NCI-H510A (cell line): ENCODE results near the gene ARID4B.
"Not testable (repeated sequence)": the region's sequence is repeated elsewhere in the genome, so short reads cannot be mapped to it uniquely, and the experiment has no call there.

Experiments
- DNase-seq: peaks from one replicate; lab custom pipeline; 2025; lab: John Stamatoyannopoulos, UW

The ARID4B gene

GRCh38 chr1:235227414-235227813 lies 100.6 kb downstream of the ARID4B start:
- no peak for DNase-seq

GRCh38 chr1:235226933-235227332 lies 101.0 kb downstream of the ARID4B start:
- no peak for DNase-seq

DNA sequence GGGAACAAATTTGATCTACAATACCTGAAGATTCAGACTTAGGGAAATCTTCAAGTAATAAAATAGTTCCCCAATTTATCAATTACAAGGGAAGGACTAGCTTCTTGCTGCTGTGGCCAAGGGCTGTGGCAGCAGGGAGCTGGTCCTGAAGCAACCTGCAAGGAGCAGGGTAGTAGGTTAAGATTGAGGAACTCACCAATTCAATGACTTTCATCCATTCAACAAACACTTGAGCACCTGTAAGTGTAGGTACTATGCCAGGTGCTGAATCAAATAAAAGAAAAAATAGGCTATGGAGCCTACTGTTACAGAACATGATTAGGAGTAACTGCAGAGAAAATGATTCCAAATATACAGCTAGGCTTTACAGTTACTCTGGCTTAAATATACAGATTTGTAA lies 102.7 kb downstream of the ARID4B start:
- DNase-seq = no peak

DNA sequence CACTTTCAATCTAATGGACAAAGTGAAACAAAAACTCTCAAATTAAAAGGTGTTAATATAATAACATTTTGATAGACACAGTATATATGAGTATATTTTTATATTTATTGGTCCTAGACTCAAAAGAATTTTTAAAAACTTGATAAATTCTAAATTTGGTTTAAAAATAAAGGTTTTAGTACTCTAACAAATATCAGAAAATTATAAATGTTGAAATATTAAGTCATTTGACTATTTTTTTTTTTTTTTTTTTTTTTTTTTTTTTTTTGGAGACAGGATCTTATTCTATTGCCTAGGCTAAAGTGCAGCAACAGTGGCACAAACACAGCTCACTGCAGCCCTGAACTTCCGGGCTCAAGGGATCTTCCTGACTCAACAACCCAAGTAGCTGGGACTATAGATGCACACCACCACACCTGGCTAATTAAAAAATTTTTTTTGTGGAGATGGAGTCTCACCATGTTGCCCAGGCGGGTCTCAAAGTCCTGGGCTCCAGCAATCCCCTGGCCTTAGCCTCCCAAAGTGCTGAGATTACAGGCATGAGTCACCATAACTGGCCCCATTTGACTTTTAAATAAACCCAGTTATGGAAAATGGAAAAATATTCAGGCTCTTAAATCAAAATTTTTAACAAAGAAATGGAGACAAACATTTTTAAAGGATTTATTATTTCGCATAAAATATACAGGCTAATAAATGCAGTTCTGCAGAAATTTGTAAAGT lies 106.2 kb downstream of the ARID4B start:
- DNase-seq = no peak

- no peak for DNase-seq
Observed at GRCh38 chr1:235215453-235215852, 112.5 kb downstream of the ARID4B start.

- DNase-seq = not testable (repeated sequence)
Observed at GRCh38 chr1:235214962-235215361, 113.0 kb downstream of the ARID4B start.

DNA sequence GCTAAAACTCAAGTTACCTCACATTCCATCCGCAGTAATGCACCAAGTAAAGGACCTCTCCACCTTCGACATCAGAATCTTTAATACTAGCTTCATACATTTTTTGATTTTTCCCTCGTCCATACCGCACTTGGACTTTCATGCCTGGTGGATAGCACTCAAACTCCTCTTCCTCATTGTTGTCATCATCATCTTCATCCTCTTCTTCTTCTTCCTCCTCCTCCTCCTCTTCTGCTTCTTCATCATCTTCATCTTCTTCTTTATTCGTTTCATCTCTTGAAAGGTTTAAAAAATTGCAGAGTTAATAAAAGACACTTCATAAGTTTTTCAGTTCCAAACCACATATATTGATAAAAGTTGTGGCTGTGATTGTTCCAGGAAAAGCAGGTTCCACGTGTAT lies 114.2 kb downstream of the ARID4B start:
- no peak for DNase-seq

DNA sequence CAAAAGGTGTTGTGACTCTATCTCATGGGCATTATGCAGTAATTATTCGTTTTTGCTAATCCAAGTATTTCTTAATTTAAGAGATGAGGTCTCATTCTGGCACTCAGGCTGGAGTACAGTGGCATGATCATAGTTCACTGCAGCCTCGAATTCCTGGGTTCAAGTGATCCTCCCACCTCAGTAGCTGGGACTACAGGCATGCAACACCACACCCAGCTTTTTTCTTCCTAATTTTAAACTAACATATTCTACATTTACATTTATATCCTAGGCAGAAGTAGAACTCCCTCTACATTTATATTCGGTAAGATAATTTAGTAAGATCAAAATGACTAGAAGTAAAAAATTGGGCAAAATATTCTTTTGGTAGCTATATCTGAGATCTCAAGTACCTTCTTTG lies 116.5 kb downstream of the ARID4B start:
- DNase-seq = no peak

GRCh38 chr1:235207209-235207565 lies 120.8 kb downstream of the ARID4B start:
- DNase-seq = no peak

GRCh38 chr1:235206533-235207208 lies 121.3 kb downstream of the ARID4B start:
- DNase-seq = no peak

GRCh38 chr1:235205687-235206086 lies 122.3 kb downstream of the ARID4B start:
- DNase-seq = no peak

GRCh38 chr1:235203428-235203827 lies 124.6 kb downstream of the ARID4B start:
- no peak for DNase-seq

- not testable (repeated sequence) for DNase-seq
Observed at GRCh38 chr1:235202447-235202846, 125.5 kb downstream of the ARID4B start.

- no peak for DNase-seq
Observed at GRCh38 chr1:235199441-235199840, 128.5 kb downstream of the ARID4B start.

DNA sequence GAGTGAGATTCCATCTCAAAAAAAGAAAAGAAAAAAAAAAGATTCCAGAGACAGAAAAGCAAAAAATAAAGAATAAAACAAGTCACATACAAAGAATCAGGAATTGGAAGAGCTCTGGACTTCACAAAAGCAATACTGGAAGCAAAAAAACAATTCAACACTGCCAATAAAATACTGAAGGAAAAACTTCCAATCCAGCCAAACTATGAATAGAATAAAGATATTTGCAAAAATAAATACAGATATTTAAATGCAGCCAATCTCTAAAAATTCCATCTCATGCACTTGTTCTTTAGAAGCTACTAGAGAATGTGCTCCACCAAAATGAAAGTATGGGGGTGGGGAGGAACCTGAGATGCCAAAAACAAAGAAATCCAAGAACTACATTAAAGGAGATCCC lies 137.5 kb downstream of the ARID4B start:
- DNase-seq = no peak

DNA sequence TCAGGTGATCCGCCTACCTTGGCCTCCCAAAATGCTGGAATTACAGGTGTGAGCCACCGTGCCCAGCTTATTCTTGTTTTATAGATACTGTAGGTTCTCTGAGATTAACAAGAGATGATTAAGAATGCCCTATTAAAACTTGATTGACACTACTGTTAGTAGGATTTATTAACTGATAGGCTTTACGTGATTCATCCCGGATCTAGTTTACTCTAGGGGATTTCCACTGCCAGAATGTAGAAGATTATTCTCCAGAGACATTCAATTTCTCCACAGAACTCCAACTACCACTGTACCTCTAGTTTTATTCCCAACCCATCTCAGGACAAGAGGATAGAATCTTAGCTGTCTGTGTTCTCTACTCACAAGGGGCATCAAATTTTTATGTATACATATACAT lies 140.7 kb downstream of the ARID4B start:
- no peak for DNase-seq

DNA sequence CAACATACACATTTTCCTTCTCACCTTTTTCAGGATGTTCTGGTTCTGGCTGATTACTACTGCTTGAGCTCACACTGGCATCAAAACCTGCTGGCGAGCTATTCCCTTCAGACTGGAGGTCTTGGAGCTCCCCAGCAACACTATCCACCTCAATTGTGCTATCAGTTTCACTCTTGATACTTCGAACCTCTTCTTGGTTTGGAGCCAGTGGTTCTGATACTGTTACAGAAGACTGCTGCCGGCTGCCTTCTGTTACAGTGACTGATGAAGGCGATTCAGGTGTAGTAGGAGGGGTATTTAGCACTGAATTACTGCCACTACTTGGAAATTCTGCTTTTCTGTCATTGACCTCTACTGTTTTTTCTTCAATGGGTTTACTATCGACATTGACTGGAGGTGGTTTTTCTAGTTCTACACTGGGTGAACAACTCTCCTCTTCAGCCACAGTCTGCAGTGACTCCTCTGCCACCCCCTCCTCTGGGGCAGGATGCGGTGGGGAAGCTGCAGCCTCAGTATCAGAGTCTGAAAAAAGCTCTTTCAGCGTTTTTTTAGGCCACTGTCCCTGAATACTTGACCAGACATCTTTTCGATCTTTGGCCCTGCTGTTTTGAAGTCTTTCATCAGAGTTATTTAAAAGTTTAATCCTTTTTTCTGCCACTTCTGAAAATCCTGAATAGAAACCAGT lies 146.3 kb downstream of the ARID4B start:
- no peak for DNase-seq

GRCh38 chr1:235180916-235181460 lies 147.0 kb downstream of the ARID4B start:
- DNase-seq = no peak

- DNase-seq = no peak
Observed at GRCh38 chr1:235176486-235176885, 151.5 kb downstream of the ARID4B start.

DNA sequence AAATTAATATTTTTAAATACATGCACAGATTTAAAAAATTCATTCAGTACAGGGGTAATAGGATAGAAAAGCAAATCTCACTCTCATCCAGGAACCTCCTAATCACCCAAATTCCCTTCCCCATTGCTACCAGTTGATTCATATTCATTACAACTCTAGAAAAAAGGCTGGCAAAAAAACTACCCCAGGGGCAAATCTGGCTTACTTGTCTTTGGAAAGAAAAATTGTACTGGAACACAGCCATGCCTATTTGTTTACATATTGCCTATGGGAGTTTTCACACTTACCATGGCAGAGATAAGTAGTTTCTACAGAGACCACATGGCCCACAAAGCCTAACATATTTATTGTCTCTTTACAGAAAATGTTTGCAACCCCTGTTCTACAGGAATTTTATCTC lies 158.0 kb downstream of the ARID4B start:
- DNase-seq = no peak

- no peak for DNase-seq
Observed at GRCh38 chr1:235168375-235168774, 159.6 kb downstream of the ARID4B start.

DNA sequence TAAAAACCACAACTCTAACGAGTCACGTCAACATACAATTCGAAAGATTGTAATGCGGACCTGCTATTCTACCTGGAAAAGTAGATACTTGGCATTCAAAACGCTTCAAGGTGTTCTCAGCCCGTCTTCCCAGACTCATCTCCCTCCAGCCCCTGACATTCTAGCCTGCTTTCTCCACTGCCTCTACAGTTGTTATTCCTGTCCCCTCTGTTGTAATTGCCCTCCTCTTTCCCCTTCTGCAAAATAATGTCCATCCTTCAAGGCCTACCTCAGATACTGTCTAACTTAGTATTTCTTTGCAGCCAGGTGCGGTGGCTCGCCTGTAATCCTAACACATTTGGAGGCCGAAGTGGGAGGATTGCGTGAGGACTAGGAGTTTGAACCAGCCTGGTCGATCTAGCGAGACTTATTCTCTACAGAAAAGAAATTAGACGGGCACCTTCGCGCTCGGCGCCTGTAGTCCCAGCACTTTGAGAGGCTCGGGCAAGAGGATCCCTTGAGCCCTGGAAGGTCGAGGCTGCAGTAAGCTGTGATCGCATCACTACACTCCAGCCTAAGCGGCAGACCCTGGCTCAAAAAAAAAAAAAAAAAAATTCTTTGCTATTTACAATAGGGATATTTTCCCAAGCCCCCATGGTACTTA lies 166.2 kb downstream of the ARID4B start:
- DNase-seq = no peak
